Immature natural killer cell (primary cell): ENCODE data around the gene GPATCH4. TPM values are rescaled to one million over a fixed set of nuclear protein-coding genes. Genes with fewer than 3 reads are reported as not detected.
A peak's percentile ranks its signal among the peaks of the same experiment; 100 is the strongest.

ENCODE experiments used
- DNase-seq, 3 donors: peaks; one replicate each; pipeline ENCODE4 v3.0.0; 2022; ENCODE audit warnings: mixed read lengths in 1 of 3
- H3K27ac Mint-ChIP-seq, 6 donors: one replicate each; pipeline ENCODE4 v1.8.0; 2020; ENCODE audit warnings: mixed read lengths in 6 of 6, mild to moderate bottlenecking in 5 of 6, inconsistent platforms in 4 of 6, moderate library complexity in 3 of 6
- H3K27me3 Mint-ChIP-seq, 3 donors: one replicate each; pipeline ENCODE4 v1.8.0; 2020 to 2021; ENCODE audit warnings: low read depth in 3 of 3, mild to moderate bottlenecking in 3 of 3, mixed read lengths in 3 of 3, moderate library complexity in 3 of 3, inconsistent platforms in 1 of 3
- H3K36me3 Mint-ChIP-seq, 3 donors: one replicate each; pipeline ENCODE4 v1.8.0; 2020; ENCODE audit warnings: mixed read lengths in 3 of 3, inconsistent platforms in 2 of 3, mild to moderate bottlenecking in 2 of 3
- H3K4me1 Mint-ChIP-seq, 2 donors: one replicate each; pipeline ENCODE4 v1.8.0; 2020; ENCODE audit warnings: inconsistent platforms in 2 of 2, mild to moderate bottlenecking in 2 of 2, mixed read lengths in 2 of 2, moderate library complexity in 1 of 2
- H3K4me3 Mint-ChIP-seq, 5 donors: one replicate each; pipeline ENCODE4 v1.8.0; 2020; ENCODE audit warnings: mild to moderate bottlenecking in 5 of 5, mixed read lengths in 5 of 5, inconsistent platforms in 3 of 5, moderate library complexity in 3 of 5
- H3K9me3 Mint-ChIP-seq, 6 donors: one replicate each; pipeline ENCODE4 v1.8.0; 2020; ENCODE audit warnings: mild to moderate bottlenecking in 6 of 6, mixed read lengths in 6 of 6, inconsistent platforms in 4 of 6, moderate library complexity in 3 of 6
- polyA plus RNA-seq, 3 donors: library from polyadenylated mRNA; unstranded; fragments of 300-500 nt; fragmentation: Illumina TruSeq; gene quantifications; one replicate each; pipeline ENCODE4 v1.2.3, GENCODE V29; 2021

GPATCH4 gene
- polyA plus RNA-seq, 3 donors from 2014 or later, result 7.7 to 42.2 (median 15.9) TPM

DNA sequence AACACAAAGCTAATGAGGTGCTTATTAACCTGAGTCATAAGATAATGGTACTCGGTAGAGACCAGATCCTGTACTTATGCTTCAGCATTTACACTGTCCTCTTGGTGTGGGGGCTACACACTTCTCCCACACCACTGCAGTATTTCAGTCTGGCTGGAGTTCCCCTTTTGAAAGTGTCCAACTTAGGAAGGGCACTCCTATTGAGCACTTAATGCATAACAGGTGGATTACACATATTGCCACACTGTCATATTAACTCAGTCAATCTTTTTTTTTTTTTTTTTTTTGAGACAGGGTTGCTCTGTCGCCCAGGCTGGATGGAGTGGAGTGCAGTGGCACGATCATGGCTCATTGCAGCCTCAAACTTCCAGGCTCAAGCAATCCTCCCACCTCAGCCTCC, 1.5 kb downstream of the GPATCH4 start:
- peak overlapping the region in 3 of 5 donors; percentile 38 to 94 (median 90) for H3K4me3 Mint-ChIP-seq
- DNase-seq, result no peak
- peaks cover 0 to 3% (median 2%) of the 10 kb centered on the region in 3 donors for H3K27me3 Mint-ChIP-seq
- peaks cover 27 to 30% of the 10 kb centered on the region in 2 donors for H3K4me1 Mint-ChIP-seq
- H3K27ac Mint-ChIP-seq, result peak overlapping the region in 4 of 6 donors; percentile 40 to 96 (median 56)
- peaks cover 8 to 17% (median 9%) of the 10 kb centered on the region in 3 donors for H3K36me3 Mint-ChIP-seq
- H3K9me3 Mint-ChIP-seq, result no peaks in the 10 kb centered on the region

DNA sequence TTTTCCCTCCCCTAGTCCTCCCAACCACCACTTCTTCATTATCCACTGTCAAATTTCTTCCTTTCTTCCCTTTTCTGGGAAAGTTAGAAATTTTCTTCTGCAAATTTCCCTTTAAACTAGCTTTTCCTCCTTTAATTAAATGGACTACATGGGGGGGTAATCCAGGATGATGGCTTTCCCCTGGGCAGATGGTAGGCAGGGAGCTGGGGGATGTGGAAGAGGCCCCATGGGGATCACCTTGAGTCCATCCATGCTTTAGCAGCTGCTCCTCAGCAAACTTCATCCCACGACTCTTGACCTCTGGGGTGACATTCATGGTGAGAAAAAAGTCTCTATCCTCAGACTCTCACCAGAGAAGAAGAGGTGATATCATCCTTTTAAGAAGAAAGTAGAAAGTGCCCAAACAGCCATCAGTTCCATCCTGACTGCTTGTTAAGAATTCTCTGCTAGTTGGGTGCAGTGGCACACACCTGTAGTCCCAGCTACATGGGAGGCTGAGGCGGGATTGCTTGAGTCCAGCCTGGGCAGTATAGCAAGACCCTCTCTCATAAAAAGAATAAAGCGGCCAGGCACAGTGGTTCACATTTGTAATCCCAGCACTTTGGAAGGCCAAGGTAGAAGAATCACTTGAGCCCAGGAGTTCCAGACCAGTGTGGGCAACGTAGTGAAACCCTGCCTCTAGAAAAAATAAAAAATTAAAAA, 2.4 kb downstream of the GPATCH4 start:
- peak overlapping the region in 2 of 5 donors; percentile 15 to 38 for H3K4me3 Mint-ChIP-seq
- peaks cover 0 to 3% (median 2%) of the 10 kb centered on the region in 3 donors for H3K27me3 Mint-ChIP-seq
- peaks cover 27 to 30% of the 10 kb centered on the region in 2 donors for H3K4me1 Mint-ChIP-seq
- DNase-seq, result no peak
- peak overlapping the region in 1 of 6 donors; percentile 51 for H3K27ac Mint-ChIP-seq
- H3K36me3 Mint-ChIP-seq, result peaks cover 8 to 18% (median 9%) of the 10 kb centered on the region in 3 donors
- H3K9me3 Mint-ChIP-seq, result no peaks in the 10 kb centered on the region

DNA sequence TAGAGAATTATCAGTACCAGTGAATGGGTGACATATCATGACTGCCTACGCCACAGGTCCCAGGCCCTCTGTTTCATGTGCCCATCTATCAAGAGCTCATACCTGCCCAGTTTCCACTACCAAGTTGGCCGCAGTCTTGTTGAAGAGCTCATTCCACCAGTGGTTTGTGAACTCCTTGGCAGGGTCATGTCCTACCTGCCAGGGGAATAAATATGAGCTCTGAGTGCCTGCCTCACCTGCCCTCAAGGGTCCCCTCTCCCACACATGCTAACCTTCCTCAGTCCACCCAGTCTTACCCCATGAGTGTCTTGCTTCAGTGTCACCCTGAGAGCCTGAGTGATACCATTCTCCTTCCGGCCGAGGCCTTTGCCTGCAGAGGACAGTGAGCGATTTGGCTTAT, 3.2 kb downstream of the GPATCH4 start:
- Mint-ChIP-seq H3K36me3 (peaks cover 8 to 18% (median 9%) of the 10 kb centered on the region in 3 donors), H3K27ac (peak overlapping the region in 1 of 6 donors; percentile 5), H3K27me3 (peaks cover 0 to 3% (median 2%) of the 10 kb centered on the region in 3 donors), H3K4me3 (no peak overlapping the region), H3K9me3 (no peaks in the 10 kb centered on the region), H3K4me1 (peaks cover 27 to 30% of the 10 kb centered on the region in 2 donors)
- no peak for DNase-seq

DNA sequence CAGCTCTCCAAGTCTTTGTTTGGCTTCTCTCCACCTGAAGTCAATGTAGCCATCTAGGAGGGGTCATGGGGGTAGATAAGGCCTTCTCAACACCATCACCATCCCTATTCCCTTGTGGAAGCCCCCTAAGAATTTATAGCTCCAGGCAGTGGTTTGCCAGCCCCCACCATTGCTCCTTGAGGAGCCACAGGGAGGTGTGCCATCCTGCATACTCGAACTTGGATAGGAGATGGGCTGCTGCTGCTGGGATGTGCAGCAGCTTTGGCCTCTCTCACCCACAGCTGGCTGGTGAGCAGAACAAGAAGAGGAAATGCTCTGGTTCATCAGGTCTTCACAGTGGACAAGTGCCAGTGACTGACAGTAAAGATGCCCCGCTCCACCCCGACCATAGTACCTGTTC, 4.9 kb downstream of the GPATCH4 start:
- Mint-ChIP-seq H3K4me1 (peaks cover 25 to 26% of the 10 kb centered on the region in 2 donors), H3K27ac (peak overlapping the region in 3 of 6 donors; percentile 23 to 62 (median 53)), H3K4me3 (no peak overlapping the region), H3K9me3 (no peaks in the 10 kb centered on the region), H3K36me3 (peaks cover 8 to 18% (median 9%) of the 10 kb centered on the region in 3 donors), H3K27me3 (peaks cover under 1 to 3% (median under 1%) of the 10 kb centered on the region in 3 donors)
- no peak for DNase-seq

DNA sequence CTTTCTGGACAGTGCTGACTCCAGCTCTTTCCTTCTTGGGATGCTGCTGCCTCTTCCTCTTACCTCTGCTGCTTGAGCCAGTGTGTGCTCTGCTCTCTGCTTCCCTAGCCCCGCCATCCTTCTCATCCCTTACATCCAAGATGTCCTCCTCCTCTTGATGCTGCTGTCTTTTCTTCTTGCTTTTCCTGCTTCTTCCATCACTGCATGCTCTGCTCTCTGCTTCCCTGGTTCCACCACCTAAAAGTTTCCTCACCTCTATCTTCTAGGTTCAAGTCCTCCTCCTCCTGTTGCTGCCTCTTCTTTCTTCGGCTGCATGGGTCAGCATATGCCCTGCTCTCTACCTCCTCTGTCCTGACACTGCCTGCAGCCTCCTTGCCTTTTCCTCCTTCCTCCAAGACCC, 6.3 kb downstream of the GPATCH4 start:
- H3K4me3 Mint-ChIP-seq, result peak overlapping the region in 1 of 5 donors; percentile 33
- DNase-seq, result no peak
- peaks cover 2% of the 10 kb centered on the region in 3 donors for H3K27me3 Mint-ChIP-seq
- H3K36me3 Mint-ChIP-seq, result peaks cover 8 to 18% (median 9%) of the 10 kb centered on the region in 3 donors
- no peaks in the 10 kb centered on the region for H3K9me3 Mint-ChIP-seq
- peak overlapping the region in 4 of 6 donors; percentile 15 to 74 (median 48) for H3K27ac Mint-ChIP-seq
- H3K4me1 Mint-ChIP-seq, result peaks cover 17 to 21% of the 10 kb centered on the region in 2 donors

DNA sequence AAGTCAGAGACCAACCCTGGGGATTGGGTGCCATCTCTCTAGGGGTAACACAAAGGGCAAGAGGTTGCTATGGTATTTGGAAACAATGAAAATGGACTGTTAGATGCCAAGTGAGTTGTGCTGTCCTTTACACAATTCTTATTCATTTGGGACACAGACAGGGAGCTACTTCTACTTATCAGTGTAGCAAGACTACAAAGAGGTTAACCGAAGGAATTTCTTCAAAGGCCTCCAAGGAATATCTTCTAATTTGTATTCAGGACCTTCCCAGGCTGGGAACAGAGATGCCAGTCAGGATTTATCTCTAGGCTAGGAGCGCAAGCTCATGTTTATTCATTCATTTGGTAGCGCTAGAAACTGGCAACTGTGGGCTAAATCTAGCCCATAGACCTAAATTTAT, 7.1 kb downstream of the GPATCH4 start:
- peak overlapping the region in 1 of 5 donors; percentile 15 for H3K4me3 Mint-ChIP-seq
- H3K27ac Mint-ChIP-seq, result peak overlapping the region in 2 of 6 donors; percentile 21 to 39
- peaks cover 2% of the 10 kb centered on the region in 3 donors for H3K27me3 Mint-ChIP-seq
- H3K36me3 Mint-ChIP-seq, result peaks cover 8 to 18% (median 9%) of the 10 kb centered on the region in 3 donors
- peaks cover 17 to 21% of the 10 kb centered on the region in 2 donors for H3K4me1 Mint-ChIP-seq
- no peak for DNase-seq
- H3K9me3 Mint-ChIP-seq, result no peaks in the 10 kb centered on the region

DNA sequence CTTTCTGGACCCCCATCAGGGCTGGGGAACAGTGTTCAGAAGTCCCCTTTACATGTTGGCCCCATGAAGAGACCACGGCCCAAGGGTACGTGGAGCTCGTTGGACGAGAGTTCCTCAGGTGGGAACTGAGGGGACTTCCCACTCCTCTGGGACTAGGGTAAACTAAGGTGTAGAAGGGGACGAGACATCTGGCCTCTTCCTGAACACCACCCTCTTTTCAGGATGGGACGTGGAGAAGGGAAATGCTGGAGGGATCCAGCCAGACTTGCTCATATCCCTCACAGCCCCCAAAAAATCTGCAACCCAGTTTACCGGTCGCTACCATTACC, 7.7 kb downstream of the GPATCH4 start:
- Mint-ChIP-seq H3K9me3 (no peaks in the 10 kb centered on the region), H3K27ac (no peak overlapping the region), H3K27me3 (peaks cover 2% of the 10 kb centered on the region in 3 donors), H3K4me1 (peaks cover 17 to 21% of the 10 kb centered on the region in 2 donors), H3K36me3 (peaks cover 6 to 18% (median 8%) of the 10 kb centered on the region in 3 donors), H3K4me3 (peak overlapping the region in 1 of 5 donors; percentile 89)
- DNase-seq, result no peak

DNA sequence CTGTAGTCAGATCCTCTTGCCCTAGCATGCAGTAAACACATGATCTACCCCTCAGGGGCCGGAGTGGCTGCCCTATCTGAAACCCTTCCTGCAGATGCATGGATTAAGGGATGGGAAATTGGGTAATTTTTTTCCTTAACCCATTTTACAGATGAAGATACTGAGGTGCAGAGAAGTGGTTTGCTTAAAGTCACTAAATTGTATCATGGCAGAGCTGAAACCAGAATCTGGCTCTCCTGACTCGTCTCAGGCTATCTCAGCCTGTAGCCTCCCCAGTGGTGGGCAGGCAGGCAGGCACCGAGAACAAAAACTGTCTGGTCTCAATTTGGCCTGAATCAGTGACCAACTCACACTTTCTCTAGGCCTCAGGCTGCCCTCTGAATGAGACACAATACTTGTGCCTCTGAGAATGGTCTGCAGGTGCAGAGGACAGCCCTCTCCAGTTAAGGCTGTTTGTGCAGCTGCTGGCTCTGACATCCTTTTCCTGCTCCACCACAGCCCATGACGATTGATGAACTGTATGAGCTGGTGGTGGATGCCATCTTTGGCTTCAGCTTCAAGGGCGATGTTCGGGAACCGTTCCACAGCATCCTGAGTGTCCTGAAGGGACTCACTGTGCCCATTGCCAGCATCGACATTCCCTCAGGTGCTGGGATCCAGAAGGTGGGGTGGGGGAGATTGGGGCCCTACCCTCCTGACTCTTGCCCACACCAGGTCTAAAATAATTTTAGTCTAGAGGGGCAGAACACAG, 8.2 kb downstream of the GPATCH4 start:
- Mint-ChIP-seq H3K4me3 (peak overlapping the region; percentile 88 to 93 (median 91)), H3K4me1 (peaks cover 17 to 21% of the 10 kb centered on the region in 2 donors), H3K36me3 (peaks cover 3 to 18% (median 8%) of the 10 kb centered on the region in 3 donors), H3K9me3 (no peaks in the 10 kb centered on the region), H3K27me3 (peaks cover 2% of the 10 kb centered on the region in 3 donors), H3K27ac (peak overlapping the region; percentile 53 to 82 (median 70))
- DNase-seq, result no peak

DNA sequence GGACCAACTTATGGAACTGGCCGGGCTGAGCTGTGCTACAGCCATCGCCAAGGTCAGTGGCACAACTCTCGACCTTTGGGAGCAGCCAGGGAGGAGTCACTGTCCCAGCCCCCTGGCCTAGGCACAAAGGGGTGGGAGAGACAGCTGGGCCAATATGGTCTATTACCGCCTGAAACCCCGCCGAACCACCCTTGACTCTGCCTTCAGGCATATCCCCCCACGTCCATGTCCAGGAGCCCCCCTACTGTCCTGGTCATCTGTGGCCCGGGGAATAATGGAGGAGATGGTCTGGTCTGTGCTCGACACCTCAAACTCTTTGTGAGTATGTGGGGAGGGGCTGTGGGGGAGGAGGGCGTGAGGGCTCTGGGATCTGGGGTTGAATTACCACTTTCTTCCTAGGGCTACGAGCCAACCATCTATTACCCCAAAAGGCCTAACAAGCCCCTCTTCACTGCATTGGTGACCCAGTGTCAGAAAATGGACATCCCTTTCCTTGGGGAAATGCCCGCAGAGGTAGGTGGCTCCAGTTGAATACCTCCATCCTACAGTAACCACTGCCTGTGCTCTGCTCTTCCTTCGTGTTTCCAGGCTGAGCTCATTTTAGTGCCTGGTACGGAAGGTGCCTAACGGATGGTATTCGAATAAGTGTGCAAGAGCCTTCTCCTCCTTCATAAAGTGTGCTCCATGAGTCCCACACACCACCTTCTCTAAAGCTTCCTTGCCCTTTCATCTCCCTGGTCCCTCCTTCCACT, 8.9 kb downstream of the GPATCH4 start:
- Mint-ChIP-seq H3K36me3 (peaks cover 3 to 18% (median 8%) of the 10 kb centered on the region in 3 donors), H3K27ac (peak overlapping the region; percentile 57 to 90 (median 78)), H3K27me3 (peaks cover 2% of the 10 kb centered on the region in 3 donors), H3K9me3 (no peaks in the 10 kb centered on the region), H3K4me3 (peak overlapping the region; percentile 88 to 93 (median 91)), H3K4me1 (peaks cover 17 to 21% of the 10 kb centered on the region in 2 donors)
- DNase-seq, result no peak

DNA sequence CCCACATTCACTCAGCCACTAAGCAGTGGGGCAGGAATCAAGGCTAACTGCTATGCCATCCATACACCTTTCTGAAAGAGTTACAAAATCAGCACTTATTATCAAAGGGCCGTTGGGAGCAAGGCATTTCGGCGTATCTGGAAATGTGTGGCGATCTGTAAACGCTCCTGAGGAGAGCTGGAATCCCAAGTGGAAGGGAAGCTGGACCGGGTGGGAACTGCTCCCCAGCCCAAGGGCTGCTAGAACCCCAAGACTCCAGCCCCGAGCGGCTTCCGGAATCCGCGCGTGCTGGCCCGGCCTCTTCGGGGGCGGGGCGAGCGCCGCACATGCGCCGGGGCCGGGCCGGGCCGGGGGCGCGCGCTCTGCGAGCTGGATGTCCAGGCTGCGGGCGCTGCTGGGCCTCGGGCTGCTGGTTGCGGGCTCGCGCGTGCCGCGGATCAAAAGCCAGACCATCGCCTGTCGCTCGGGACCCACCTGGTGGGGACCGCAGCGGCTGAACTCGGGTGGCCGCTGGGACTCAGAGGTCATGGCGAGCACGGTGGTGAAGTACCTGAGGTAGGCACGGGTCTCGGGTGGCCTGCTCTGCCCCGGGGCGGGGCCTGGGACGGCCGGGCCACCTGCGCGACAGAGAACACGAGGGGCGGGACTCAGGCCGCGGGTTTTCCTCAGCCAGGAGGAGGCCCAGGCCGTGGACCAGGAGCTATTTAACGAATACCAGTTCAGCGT, 9.7 kb downstream of the GPATCH4 start, which contains the start of gene NAXE:
TSS of gene NAXE (plus strand) at position 345 of the 726 bp plus-strand sequence. CDS start at position 374, 29 bp downstream.
- no peaks in the 10 kb centered on the region for H3K9me3 Mint-ChIP-seq
- peak within 1 kb of the TSS; percentile 88 to 93 (median 91) for H3K4me3 Mint-ChIP-seq
- peak within 1 kb of the TSS; percentile 90 to 96 (median 94) for H3K27ac Mint-ChIP-seq
- H3K36me3 Mint-ChIP-seq, result peaks cover 3 to 11% (median 8%) of the 10 kb centered on the region in 3 donors
- peaks cover 17 to 21% of the 10 kb centered on the region in 2 donors for H3K4me1 Mint-ChIP-seq
- peak; percentile 70 to 74 (median 74) for DNase-seq
- H3K27me3 Mint-ChIP-seq, result peaks cover 2% of the 10 kb centered on the region in 3 donors

DNA sequence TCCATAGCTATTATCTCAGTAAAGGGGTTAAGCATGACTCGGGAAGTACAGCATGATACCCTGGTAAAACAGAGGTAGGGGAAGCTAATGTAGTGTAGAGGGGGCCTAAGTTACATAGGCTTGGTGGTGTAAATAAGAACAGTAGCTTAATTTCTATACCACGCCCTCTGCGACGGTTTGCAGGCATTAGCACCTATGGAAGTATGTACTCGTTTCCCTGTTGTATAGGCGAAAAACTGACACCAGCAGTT, 10.2 kb downstream of the GPATCH4 start:
- H3K9me3 Mint-ChIP-seq, result no peaks in the 10 kb centered on the region
- H3K36me3 Mint-ChIP-seq, result peaks cover 3 to 8% (median 8%) of the 10 kb centered on the region in 3 donors
- H3K4me1 Mint-ChIP-seq, result peaks cover 17 to 21% of the 10 kb centered on the region in 2 donors
- peaks cover 2% of the 10 kb centered on the region in 3 donors for H3K27me3 Mint-ChIP-seq
- DNase-seq, result no peak
- H3K4me3 Mint-ChIP-seq, result peak overlapping the region; percentile 88 to 93 (median 91)
- H3K27ac Mint-ChIP-seq, result peak overlapping the region; percentile 90 to 96 (median 94)

DNA sequence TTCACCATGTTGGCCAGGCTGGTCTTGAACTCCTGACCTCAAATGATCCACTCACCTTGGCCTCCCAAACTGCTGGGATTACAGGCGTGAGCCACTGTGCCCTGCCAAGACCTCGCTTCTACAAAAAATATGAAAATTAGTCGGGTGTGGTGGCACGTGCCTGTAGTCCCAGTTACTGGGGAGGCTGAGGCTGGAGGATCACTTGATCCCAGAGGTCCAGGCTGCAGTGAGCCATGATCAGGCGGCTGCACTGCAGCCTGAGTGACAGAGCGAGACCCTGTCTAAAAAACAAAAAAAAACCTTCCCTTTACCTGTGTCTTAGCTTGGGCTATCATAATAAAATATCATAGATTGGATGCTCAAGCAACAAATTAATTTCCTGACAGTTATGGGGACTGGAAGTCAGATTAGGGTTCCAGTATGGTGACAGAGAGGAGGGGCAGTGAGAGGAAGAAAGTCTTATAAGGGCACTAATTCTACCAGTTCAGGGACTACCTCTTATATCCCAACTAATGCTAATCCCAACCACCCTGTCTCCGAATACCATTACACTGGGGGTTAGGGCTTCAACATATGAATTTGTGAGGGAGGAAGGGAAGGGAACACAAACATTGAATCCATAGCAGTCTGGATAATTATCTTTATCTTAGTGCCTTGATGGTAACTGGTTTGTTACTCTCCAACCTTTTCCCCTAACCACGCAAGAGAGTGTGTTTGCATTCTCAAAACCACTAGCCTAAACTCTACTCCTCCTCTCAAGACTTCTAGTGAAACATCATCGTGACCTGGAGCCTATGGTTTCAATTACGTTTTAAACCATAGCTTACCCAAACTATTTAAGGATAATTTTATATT, 10.7 kb downstream of the GPATCH4 start:
- Mint-ChIP-seq H3K27ac (peak overlapping the region; percentile 90 to 96 (median 94)), H3K36me3 (peaks cover 3 to 7% (median 6%) of the 10 kb centered on the region in 3 donors), H3K4me3 (peak overlapping the region; percentile 88 to 93 (median 91)), H3K9me3 (no peaks in the 10 kb centered on the region), H3K4me1 (peaks cover 17 to 21% of the 10 kb centered on the region in 2 donors), H3K27me3 (peaks cover 2% of the 10 kb centered on the region in 3 donors)
- DNase-seq, result no peak
